ENCODE results near the gene GLS2.
A peak's percentile ranks its signal among the peaks of the same experiment; 100 is the strongest.
"Not testable (repeated sequence)": the region's sequence is repeated elsewhere in the genome, so short reads cannot be mapped to it uniquely, and the experiment has no call there.

The GLS2 gene

DNA sequence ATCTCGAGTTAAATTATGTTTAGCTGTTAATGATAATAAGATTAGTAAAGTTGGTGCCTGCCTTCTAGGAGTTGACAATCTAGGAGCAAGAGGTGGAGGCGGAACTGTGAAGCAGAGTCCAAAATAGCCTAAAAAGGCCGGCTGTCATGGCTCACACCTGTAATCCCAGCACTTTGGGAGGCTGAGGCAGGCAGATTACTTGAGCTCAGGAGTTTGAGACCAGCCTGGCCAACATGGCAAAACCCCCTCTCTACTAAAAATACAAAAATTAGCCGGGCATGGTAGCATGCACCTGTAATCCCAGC, 26.0 kb upstream of the GLS2 start:
- CTCF ChIA-PET = interaction anchor here (0.6 to 17.1 kb wide), 24 partner anchors 9 to 122 kb away, joined by 3 to 350 read pairs (median 5); partner anchors contain the start of gene BAZ2A
- DNase-seq; H3K27me3 ChIP-seq (replicated peaks in 2 of 5; ENCODE audit: control insufficient read depth in 4 of 5, insufficient read depth in 5 of 5, low read length in 4 of 5); H3K4me1 ChIP-seq (ENCODE audit: control extremely low read depth in 1 of 4, control insufficient read depth in 4 of 4, insufficient read depth in 4 of 4, low read length in 3 of 4); H3K36me3 ChIP-seq (ENCODE audit: control insufficient read depth in 4 of 4, insufficient read depth in 4 of 4, low read length in 3 of 4); H3K9me3 ChIP-seq (ENCODE audit: control extremely low read depth in 1 of 5, control insufficient read depth in 4 of 5, insufficient read depth in 2 of 5, low read depth in 1 of 5, low read length in 4 of 5); H3K4me3 ChIP-seq (ENCODE audit: control insufficient read depth in 1 of 7, extremely low read depth in 1 of 7, insufficient read depth in 4 of 7, low read depth in 2 of 7, low read length in 6 of 7); H3K27ac ChIP-seq (ENCODE audit: insufficient read depth in 1 of 2, low read depth in 1 of 2, low read length in 2 of 2, poor library complexity in 1 of 2, severe bottlenecking in 2 of 2): not testable (repeated sequence)
- POLR2A ChIA-PET = interaction anchor here (1.4 kb wide), 1 partner anchor 67 kb away, joined by 3 read pairs; no protein-coding TSS in a partner anchor
- WGBS (ENCODE audit: insufficient coverage) = 50% methylated on average over 3 of the region's 4 CpGs

DNA sequence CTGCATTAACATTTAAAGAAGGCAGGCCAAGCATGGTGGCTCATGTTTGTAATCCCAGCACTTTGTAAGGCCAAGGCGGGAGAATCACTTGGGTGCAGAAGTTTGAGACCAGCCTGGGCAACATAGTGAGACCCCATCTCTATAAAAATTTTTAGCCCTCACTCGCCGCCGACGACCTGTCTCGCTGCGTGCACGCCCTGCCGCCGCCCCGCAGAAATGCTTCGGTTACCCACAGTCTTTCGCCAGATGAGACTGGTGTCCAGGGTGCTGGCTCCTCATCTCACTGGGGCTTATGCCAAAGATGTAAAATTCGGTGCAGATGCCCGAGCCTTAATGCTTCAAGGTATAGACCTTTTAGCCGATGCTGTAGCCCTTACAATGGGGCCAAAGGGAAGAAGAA, 22.8 kb upstream of the GLS2 start:
- no peaks in the 10 kb centered on the region for H3K9me3 ChIP-seq (ENCODE audit: control extremely low read depth in 1 of 5, control insufficient read depth in 4 of 5, insufficient read depth in 2 of 5, low read depth in 1 of 5, low read length in 4 of 5)
- H3K27me3 ChIP-seq (replicated peaks in 2 of 5; ENCODE audit: control insufficient read depth in 4 of 5, insufficient read depth in 5 of 5, low read length in 4 of 5) = no peaks in the 10 kb centered on the region
- no peak overlapping the region for H3K27ac ChIP-seq (ENCODE audit: insufficient read depth in 1 of 2, low read depth in 1 of 2, low read length in 2 of 2, poor library complexity in 1 of 2, severe bottlenecking in 2 of 2)
- H3K4me1 ChIP-seq (ENCODE audit: control extremely low read depth in 1 of 4, control insufficient read depth in 4 of 4, insufficient read depth in 4 of 4, low read length in 3 of 4) = peaks cover 0 to 4% (median 0%) of the 10 kb centered on the region in 4 experiments
- no peak overlapping the region for H3K4me3 ChIP-seq (ENCODE audit: control insufficient read depth in 1 of 7, extremely low read depth in 1 of 7, insufficient read depth in 4 of 7, low read depth in 2 of 7, low read length in 6 of 7)
- CTCF ChIA-PET = interaction anchor here (0.8 to 17.1 kb wide), 5 partner anchors 9 to 125 kb away, joined by 3 to 350 read pairs (median 4); no protein-coding TSS in a partner anchor
- 94% methylated on average over 14 of the region's 16 CpGs for WGBS (ENCODE audit: insufficient coverage)
- DNase-seq = no peak
- no peaks in the 10 kb centered on the region for H3K36me3 ChIP-seq (ENCODE audit: control insufficient read depth in 4 of 4, insufficient read depth in 4 of 4, low read length in 3 of 4)
- POLR2A ChIA-PET = no interaction called here

- H3K4me3 ChIP-seq (ENCODE audit: control insufficient read depth in 1 of 7, extremely low read depth in 1 of 7, insufficient read depth in 4 of 7, low read depth in 2 of 7, low read length in 6 of 7); POLR2A ChIA-PET: not testable (repeated sequence)
Measured at GRCh38 chr12:56499879-56500278, 11.9 kb upstream of the GLS2 start.

DNA sequence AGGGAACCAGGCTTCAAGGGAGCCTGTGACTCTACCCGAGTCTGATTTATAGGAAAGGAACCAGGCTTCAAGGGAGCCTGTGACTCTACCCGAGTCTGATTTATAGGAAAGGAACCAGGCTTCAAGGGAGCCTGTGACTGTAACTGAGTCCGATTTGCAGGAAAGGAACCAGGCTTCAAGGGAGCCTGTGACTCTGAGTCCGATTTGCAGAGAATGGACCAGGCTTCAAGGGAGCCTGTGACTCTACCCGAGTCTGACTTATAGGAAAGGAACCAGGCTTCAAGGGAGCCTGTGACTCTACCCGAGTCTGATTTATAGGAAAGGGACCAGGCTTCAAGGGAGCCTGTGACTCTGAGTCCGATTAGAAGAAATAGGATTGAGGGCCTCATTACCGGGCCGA, 11.5 kb upstream of the GLS2 start:
- H3K4me1 ChIP-seq (ENCODE audit: control extremely low read depth in 1 of 4, control insufficient read depth in 4 of 4, insufficient read depth in 4 of 4, low read length in 3 of 4); H3K4me3 ChIP-seq (ENCODE audit: control insufficient read depth in 1 of 7, extremely low read depth in 1 of 7, insufficient read depth in 4 of 7, low read depth in 2 of 7, low read length in 6 of 7); H3K27me3 ChIP-seq (replicated peaks in 2 of 5; ENCODE audit: control insufficient read depth in 4 of 5, insufficient read depth in 5 of 5, low read length in 4 of 5); DNase-seq; H3K27ac ChIP-seq (ENCODE audit: insufficient read depth in 1 of 2, low read depth in 1 of 2, low read length in 2 of 2, poor library complexity in 1 of 2, severe bottlenecking in 2 of 2); H3K9me3 ChIP-seq (ENCODE audit: control extremely low read depth in 1 of 5, control insufficient read depth in 4 of 5, insufficient read depth in 2 of 5, low read depth in 1 of 5, low read length in 4 of 5); H3K36me3 ChIP-seq (ENCODE audit: control insufficient read depth in 4 of 4, insufficient read depth in 4 of 4, low read length in 3 of 4); POLR2A ChIA-PET: not testable (repeated sequence)
- CTCF ChIA-PET = interaction anchor here (0.7 to 1.2 kb wide), 2 partner anchors 10 to 118 kb away, joined by 3 read pairs; no protein-coding TSS in a partner anchor
- WGBS (ENCODE audit: insufficient coverage) = 85% methylated on average over 7 of the region's 9 CpGs

More at GRCh38 chr12:56499879-56500278, 11.9 kb upstream of the GLS2 start:
- not testable (repeated sequence) for H3K9me3 ChIP-seq (ENCODE audit: control extremely low read depth in 1 of 5, control insufficient read depth in 4 of 5, insufficient read depth in 2 of 5, low read depth in 1 of 5, low read length in 4 of 5); H3K36me3 ChIP-seq (ENCODE audit: control insufficient read depth in 4 of 4, insufficient read depth in 4 of 4, low read length in 3 of 4); DNase-seq; H3K27me3 ChIP-seq (replicated peaks in 2 of 5; ENCODE audit: control insufficient read depth in 4 of 5, insufficient read depth in 5 of 5, low read length in 4 of 5); H3K27ac ChIP-seq (ENCODE audit: insufficient read depth in 1 of 2, low read depth in 1 of 2, low read length in 2 of 2, poor library complexity in 1 of 2, severe bottlenecking in 2 of 2); H3K4me1 ChIP-seq (ENCODE audit: control extremely low read depth in 1 of 4, control insufficient read depth in 4 of 4, insufficient read depth in 4 of 4, low read length in 3 of 4)
- CTCF ChIA-PET = interaction anchor here (0.7 to 1.2 kb wide), 2 partner anchors 10 to 117 kb away, joined by 3 read pairs; no protein-coding TSS in a partner anchor
- 90% methylated on average over 10 of the region's 13 CpGs for WGBS (ENCODE audit: insufficient coverage)

GRCh38 chr12:56498126-56498902, 10.4 kb upstream of the GLS2 start:
- H3K4me1 ChIP-seq (ENCODE audit: control extremely low read depth in 1 of 4, control insufficient read depth in 4 of 4, insufficient read depth in 4 of 4, low read length in 3 of 4); POLR2A ChIA-PET; H3K4me3 ChIP-seq (ENCODE audit: control insufficient read depth in 1 of 7, extremely low read depth in 1 of 7, insufficient read depth in 4 of 7, low read depth in 2 of 7, low read length in 6 of 7); H3K27me3 ChIP-seq (replicated peaks in 2 of 5; ENCODE audit: control insufficient read depth in 4 of 5, insufficient read depth in 5 of 5, low read length in 4 of 5); H3K27ac ChIP-seq (ENCODE audit: insufficient read depth in 1 of 2, low read depth in 1 of 2, low read length in 2 of 2, poor library complexity in 1 of 2, severe bottlenecking in 2 of 2); DNase-seq; CTCF ChIA-PET; H3K9me3 ChIP-seq (ENCODE audit: control extremely low read depth in 1 of 5, control insufficient read depth in 4 of 5, insufficient read depth in 2 of 5, low read depth in 1 of 5, low read length in 4 of 5); H3K36me3 ChIP-seq (ENCODE audit: control insufficient read depth in 4 of 4, insufficient read depth in 4 of 4, low read length in 3 of 4): not testable (repeated sequence)
- 97% methylated on average over 5 of the region's 14 CpGs for WGBS (ENCODE audit: insufficient coverage)

- DNase-seq = peak; percentile 11 to 34 (median 13)
- H3K36me3 ChIP-seq (ENCODE audit: control insufficient read depth in 4 of 4, insufficient read depth in 4 of 4, low read length in 3 of 4); CTCF ChIA-PET; H3K27me3 ChIP-seq (replicated peaks in 2 of 5; ENCODE audit: control insufficient read depth in 4 of 5, insufficient read depth in 5 of 5, low read length in 4 of 5); H3K9me3 ChIP-seq (ENCODE audit: control extremely low read depth in 1 of 5, control insufficient read depth in 4 of 5, insufficient read depth in 2 of 5, low read depth in 1 of 5, low read length in 4 of 5); H3K27ac ChIP-seq (ENCODE audit: insufficient read depth in 1 of 2, low read depth in 1 of 2, low read length in 2 of 2, poor library complexity in 1 of 2, severe bottlenecking in 2 of 2); H3K4me1 ChIP-seq (ENCODE audit: control extremely low read depth in 1 of 4, control insufficient read depth in 4 of 4, insufficient read depth in 4 of 4, low read length in 3 of 4); POLR2A ChIA-PET: not testable (repeated sequence)
- H3K4me3 ChIP-seq (ENCODE audit: control insufficient read depth in 1 of 7, extremely low read depth in 1 of 7, insufficient read depth in 4 of 7, low read depth in 2 of 7, low read length in 6 of 7) = peak overlapping the region in 1 of 7 experiments; percentile 28
- 0% methylated on average over 3 of the region's 17 CpGs for WGBS (ENCODE audit: insufficient coverage)
Measured at GRCh38 chr12:56496704-56497103, 8.7 kb upstream of the GLS2 start.

- DNase-seq; H3K4me1 ChIP-seq (ENCODE audit: control extremely low read depth in 1 of 4, control insufficient read depth in 4 of 4, insufficient read depth in 4 of 4, low read length in 3 of 4); H3K36me3 ChIP-seq (ENCODE audit: control insufficient read depth in 4 of 4, insufficient read depth in 4 of 4, low read length in 3 of 4); H3K9me3 ChIP-seq (ENCODE audit: control extremely low read depth in 1 of 5, control insufficient read depth in 4 of 5, insufficient read depth in 2 of 5, low read depth in 1 of 5, low read length in 4 of 5); POLR2A ChIA-PET; H3K4me3 ChIP-seq (ENCODE audit: control insufficient read depth in 1 of 7, extremely low read depth in 1 of 7, insufficient read depth in 4 of 7, low read depth in 2 of 7, low read length in 6 of 7); H3K27ac ChIP-seq (ENCODE audit: insufficient read depth in 1 of 2, low read depth in 1 of 2, low read length in 2 of 2, poor library complexity in 1 of 2, severe bottlenecking in 2 of 2): not testable (repeated sequence)
- peaks cover 2 to 17% (median 6%) of the 10 kb centered on the region in 5 experiments for H3K27me3 ChIP-seq (replicated peaks in 2 of 5; ENCODE audit: control insufficient read depth in 4 of 5, insufficient read depth in 5 of 5, low read length in 4 of 5)
- CTCF ChIA-PET = interaction anchor here (0.6 to 0.9 kb wide), 2 partner anchors 13 to 17 kb away, joined by 3 read pairs; no protein-coding TSS in a partner anchor
- 97% methylated on average over 27 of the region's 27 CpGs for WGBS (ENCODE audit: insufficient coverage)
Measured at GRCh38 chr12:56494481-56494880, 6.5 kb upstream of the GLS2 start.

Data from common myeloid progenitor, CD34-positive (primary cell).